HK-2 (cell line): ENCODE measurements around the gene ANKEF1.
"Not testable (repeated sequence)": the region's sequence is repeated elsewhere in the genome, so short reads cannot be mapped to it uniquely, and the experiment has no call there.

Source experiments
- DNase-seq: peaks from one replicate; pipeline ENCODE4 v3.0.0-alpha.2; 2018; ENCODE audit not compliant: unreplicated experiment

Gene ANKEF1

GRCh38 chr20:10032269-10032668, 2.5 kb upstream of the ANKEF1 start:
- DNase-seq: not testable (repeated sequence)

GRCh38 chr20:10033905-10034650, 709 bp upstream of the ANKEF1 start:
- DNase-seq: no peak

- not testable (repeated sequence) for DNase-seq
These were observed 1.5 kb downstream of the ANKEF1 start for GRCh38 chr20:10036321-10036720.

- no peak for DNase-seq
These were observed 5.5 kb downstream of the ANKEF1 start for GRCh38 chr20:10040070-10040975.

- DNase-seq: no peak
These were observed 7.3 kb downstream of the ANKEF1 start for GRCh38 chr20:10042086-10042485.

- DNase-seq: no peak
These were observed 12.6 kb downstream of the ANKEF1 start for GRCh38 chr20:10047427-10047826.

GRCh38 chr20:10051185-10051584, 16.4 kb downstream of the ANKEF1 start:
- DNase-seq: no peak

GRCh38 chr20:10059006-10059405, 24.2 kb downstream of the ANKEF1 start:
- DNase-seq: no peak

- no peak for DNase-seq
These were observed 25.4 kb downstream of the ANKEF1 start for GRCh38 chr20:10060226-10060625.

GRCh38 chr20:10061641-10062040, 26.9 kb downstream of the ANKEF1 start:
- DNase-seq: no peak

- no peak for DNase-seq
These were observed 28.7 kb downstream of the ANKEF1 start for GRCh38 chr20:10063482-10063881.

GRCh38 chr20:10064611-10065010, 29.8 kb downstream of the ANKEF1 start:
- DNase-seq: no peak

- no peak for DNase-seq
These were observed 30.5 kb downstream of the ANKEF1 start for GRCh38 chr20:10065154-10065833.

GRCh38 chr20:10067321-10067720, 32.5 kb downstream of the ANKEF1 start:
- no peak for DNase-seq

GRCh38 chr20:10074513-10074912, 39.7 kb downstream of the ANKEF1 start:
- DNase-seq: peak; percentile 28

- no peak for DNase-seq
These were observed 40.8 kb downstream of the ANKEF1 start for GRCh38 chr20:10075606-10076005.

GRCh38 chr20:10076126-10077080, 41.6 kb downstream of the ANKEF1 start:
- no peak for DNase-seq

- DNase-seq: no peak
These were observed 42.3 kb downstream of the ANKEF1 start for GRCh38 chr20:10077081-10077471.

GRCh38 chr20:10077886-10078285, 43.1 kb downstream of the ANKEF1 start:
- no peak for DNase-seq

GRCh38 chr20:10078403-10078802, 43.6 kb downstream of the ANKEF1 start:
- DNase-seq: no peak

GRCh38 chr20:10079964-10080363, 45.2 kb downstream of the ANKEF1 start:
- no peak for DNase-seq
